HG03521 (cell line): Measurements from ENCODE around the gene PLIN4.
"Not testable (repeated sequence)": the region's sequence is repeated elsewhere in the genome, so short reads cannot be mapped to it uniquely, and the experiment has no call there.

Experiments used
- ATAC-seq: cut with Tn5 transposase; IDR thresholded peaks from one replicate; pipeline ENCODE4 v1.9.1; 2021; ENCODE audit warnings: mild to moderate bottlenecking, moderate library complexity; ENCODE audit not compliant: unreplicated experiment

PLIN4 gene

GRCh38 chr19:4547303-4548237, 29.3 kb upstream of the PLIN4 start:
- no peak for ATAC-seq

- no peak for ATAC-seq
Observed at GRCh38 chr19:4543842-4544647, 25.8 kb upstream of the PLIN4 start.

GRCh38 chr19:4542896-4543841, 24.9 kb upstream of the PLIN4 start:
- no peak for ATAC-seq

- ATAC-seq: not testable (repeated sequence)
Observed at GRCh38 chr19:4541806-4542145, 23.5 kb upstream of the PLIN4 start.

GRCh38 chr19:4541114-4541805, 23.0 kb upstream of the PLIN4 start:
- ATAC-seq: no peak

GRCh38 chr19:4539693-4540581, 21.7 kb upstream of the PLIN4 start, which contains the start of gene LRG1:
Gene LRG1 (minus strand): TSS chr19:4540036. CDS start chr19:4540013, 23 bp downstream.
- no peak for ATAC-seq

- no peak for ATAC-seq
Observed at GRCh38 chr19:4539169-4539692, 20.9 kb upstream of the PLIN4 start.

- no peak for ATAC-seq
Observed at GRCh38 chr19:4538601-4538954, 20.3 kb upstream of the PLIN4 start.

- no peak for ATAC-seq
Observed at GRCh38 chr19:4537953-4538600, 19.8 kb upstream of the PLIN4 start.

GRCh38 chr19:4536798-4537197, 18.5 kb upstream of the PLIN4 start:
- ATAC-seq: no peak

- no peak for ATAC-seq
Observed at GRCh38 chr19:4534836-4535658, 16.8 kb upstream of the PLIN4 start, which contains the start of gene PLIN5. Gene PLIN5 (minus strand): TSS chr19:4535224. CDS start chr19:4534074, 1,150 bp downstream.

GRCh38 chr19:4533835-4534424, 15.6 kb upstream of the PLIN4 start:
- ATAC-seq: no peak

GRCh38 chr19:4533334-4533733, 15.0 kb upstream of the PLIN4 start:
- no peak for ATAC-seq

- ATAC-seq: no peak
Observed at GRCh38 chr19:4531562-4532165, 13.4 kb upstream of the PLIN4 start.

GRCh38 chr19:4529924-4530522, 11.7 kb upstream of the PLIN4 start:
- no peak for ATAC-seq

GRCh38 chr19:4528843-4529242, 10.6 kb upstream of the PLIN4 start:
- no peak for ATAC-seq
